ENCODE data around the gene RIN3.

Gene RIN3

GRCh38 chr14:92577321-92577742 is 63.8 kb downstream of the RIN3 start:
- DNase-seq (ENCODE audit: low read depth, low spot score), result no peak

DNA sequence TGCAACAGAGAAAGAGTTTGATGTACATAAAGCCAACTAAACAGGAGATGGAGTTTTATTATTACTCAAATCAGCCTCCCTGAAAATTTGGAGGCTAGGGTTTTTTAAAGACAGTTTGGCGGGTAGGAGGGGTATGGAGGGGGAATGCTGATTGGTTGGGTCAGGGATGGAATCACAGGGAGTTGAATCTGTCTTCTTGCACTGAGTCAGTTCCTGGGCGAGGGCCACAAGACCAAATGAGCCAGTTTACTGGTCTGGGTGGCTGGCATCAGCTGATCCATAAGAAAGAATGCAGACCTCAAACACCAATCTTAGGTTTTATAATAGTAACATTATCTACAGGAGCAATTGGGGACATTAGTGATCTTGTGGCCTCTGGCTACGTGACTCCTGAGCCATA is 64.9 kb downstream of the RIN3 start:
- DNase-seq (ENCODE audit: low read depth, low spot score), result no peak

GRCh38 chr14:92579244-92579936 is 65.8 kb downstream of the RIN3 start:
- DNase-seq (ENCODE audit: low read depth, low spot score), result no peak

DNA sequence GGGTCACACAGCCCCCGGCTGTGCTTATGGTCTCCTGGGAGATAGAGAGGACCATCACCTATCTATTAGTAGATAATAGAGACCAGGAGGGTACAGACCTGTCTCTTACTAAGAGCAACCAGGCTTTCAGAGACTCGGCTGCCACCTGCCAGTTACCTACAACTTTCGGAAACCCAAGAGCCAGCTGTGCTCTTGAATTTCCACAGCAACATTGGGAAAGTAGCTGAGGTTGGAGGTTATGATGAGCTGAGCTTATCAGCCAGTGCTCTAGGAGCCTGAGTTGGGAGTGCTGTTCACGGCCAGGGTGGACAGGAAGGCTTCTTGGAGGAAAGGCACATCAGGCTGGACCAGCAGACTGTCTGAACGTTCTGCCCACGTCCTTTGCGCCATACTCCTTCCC is 67.6 kb downstream of the RIN3 start:
- DNase-seq (ENCODE audit: low read depth, low spot score), result no peak

DNA sequence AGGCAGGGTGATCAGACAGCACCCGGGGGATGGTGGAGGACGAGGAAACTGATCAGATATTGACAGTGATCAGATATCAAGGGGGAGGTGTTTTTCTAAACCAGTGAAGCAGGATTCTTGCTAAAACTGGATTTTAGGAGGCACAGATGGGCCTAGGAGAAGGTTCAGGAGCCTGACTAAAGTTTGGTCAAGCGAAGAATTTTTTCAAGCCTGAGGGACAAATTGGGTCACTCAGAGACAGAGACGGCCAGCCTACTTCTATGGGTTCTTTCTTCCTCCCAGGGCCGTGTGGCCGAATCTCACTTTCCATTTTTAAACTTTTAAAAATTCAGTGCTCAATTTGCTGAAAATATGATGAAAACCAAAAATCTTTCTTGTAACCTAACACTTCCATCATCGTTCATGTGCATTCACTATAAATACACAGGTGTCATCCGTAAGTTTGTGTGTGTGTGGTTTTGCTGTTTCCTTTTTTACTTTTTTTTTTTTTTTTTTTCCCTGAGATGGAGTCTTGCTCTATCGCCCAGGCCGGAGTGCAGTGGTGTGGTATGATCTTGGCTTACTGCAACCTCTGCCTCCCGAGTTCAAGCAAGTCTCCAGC is 68.5 kb downstream of the RIN3 start:
- DNase-seq (ENCODE audit: low read depth, low spot score), result no peak

DNA sequence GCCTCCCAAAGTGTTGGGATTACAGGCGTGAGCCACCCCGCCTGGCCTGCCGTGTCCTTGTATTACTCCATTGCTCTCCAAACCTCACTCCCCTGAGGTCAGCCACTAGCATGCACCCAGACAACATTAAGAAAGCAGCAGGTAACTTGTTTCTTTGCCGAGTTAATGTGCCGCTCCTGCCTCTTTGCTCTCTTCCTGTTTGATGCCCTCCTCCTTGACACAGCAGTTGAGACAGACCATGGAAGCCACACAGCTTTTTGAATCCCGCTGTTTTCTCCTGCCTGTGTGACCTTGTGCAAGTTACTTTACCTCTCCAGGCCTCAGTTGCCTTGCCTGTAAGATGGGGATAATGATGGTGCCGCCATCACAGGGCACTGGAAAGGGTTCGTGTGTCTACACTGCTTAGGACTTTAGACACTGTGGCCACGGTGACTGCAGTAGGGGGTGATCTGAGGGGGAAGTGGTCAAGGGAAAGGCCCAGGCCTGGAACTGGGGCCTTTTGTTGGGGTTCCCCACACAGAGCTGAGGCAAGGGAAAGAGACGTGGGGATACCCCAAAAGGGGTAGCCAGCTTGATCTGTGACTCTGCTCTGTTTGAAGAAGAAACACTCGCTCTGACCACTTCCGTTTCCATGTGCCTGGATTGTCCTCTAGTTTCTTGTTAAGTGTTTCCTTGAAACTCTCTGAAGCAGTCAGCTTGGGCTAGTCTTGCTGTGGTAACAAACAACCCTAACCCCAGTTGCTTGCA is 69.3 kb downstream of the RIN3 start:
- DNase-seq (ENCODE audit: low read depth, low spot score), result no peak

- no peak for DNase-seq (ENCODE audit: low read depth, low spot score)
Observed at GRCh38 chr14:92584220-92584619, 70.6 kb downstream of the RIN3 start.

GRCh38 chr14:92584816-92585215 is 71.2 kb downstream of the RIN3 start:
- no peak for DNase-seq (ENCODE audit: low read depth, low spot score)

DNA sequence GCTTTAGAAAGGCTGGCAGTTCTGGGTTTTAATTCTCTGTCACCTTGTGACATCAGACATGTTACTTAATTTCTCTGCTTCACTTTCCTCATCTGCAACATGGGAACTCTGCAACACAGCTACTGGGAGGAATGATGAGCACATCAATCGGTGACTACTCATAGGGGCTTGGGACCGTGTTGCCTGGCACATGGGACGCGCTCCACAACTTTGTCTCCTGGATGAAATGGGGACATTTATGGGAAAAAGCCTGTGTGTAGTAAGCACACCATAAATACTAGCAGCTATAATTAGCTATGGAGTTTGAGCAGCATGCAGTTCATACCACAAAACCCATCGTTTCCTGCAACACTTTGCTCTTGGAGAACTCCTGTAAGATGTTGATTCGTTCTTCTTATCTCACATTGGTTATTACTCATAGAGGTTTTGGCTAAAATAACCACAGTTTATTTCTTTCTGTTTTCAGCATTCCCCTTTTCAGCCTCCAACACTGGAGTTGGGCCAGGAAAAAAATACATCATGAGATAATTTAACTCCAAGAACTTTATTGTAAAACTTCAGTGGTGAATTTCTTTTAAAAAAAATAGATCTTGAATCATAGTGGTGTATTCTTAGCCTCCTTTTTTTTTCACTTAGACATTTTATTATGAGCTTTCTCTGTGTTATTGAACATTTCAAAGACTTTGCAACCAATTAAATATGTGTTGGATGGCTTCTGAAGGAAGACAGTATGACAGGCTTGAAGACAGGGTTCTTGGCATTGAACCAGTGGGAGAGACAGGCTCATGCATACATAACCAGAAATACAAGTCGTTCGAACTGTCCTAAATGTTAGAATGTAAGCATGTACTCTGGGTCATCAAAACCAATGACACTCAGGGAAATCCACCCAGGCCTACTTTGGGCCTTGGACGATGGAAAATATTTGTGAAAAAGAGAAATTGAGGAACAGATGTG is 72.7 kb downstream of the RIN3 start:
- DNase-seq (ENCODE audit: low read depth, low spot score), result no peak

DNA sequence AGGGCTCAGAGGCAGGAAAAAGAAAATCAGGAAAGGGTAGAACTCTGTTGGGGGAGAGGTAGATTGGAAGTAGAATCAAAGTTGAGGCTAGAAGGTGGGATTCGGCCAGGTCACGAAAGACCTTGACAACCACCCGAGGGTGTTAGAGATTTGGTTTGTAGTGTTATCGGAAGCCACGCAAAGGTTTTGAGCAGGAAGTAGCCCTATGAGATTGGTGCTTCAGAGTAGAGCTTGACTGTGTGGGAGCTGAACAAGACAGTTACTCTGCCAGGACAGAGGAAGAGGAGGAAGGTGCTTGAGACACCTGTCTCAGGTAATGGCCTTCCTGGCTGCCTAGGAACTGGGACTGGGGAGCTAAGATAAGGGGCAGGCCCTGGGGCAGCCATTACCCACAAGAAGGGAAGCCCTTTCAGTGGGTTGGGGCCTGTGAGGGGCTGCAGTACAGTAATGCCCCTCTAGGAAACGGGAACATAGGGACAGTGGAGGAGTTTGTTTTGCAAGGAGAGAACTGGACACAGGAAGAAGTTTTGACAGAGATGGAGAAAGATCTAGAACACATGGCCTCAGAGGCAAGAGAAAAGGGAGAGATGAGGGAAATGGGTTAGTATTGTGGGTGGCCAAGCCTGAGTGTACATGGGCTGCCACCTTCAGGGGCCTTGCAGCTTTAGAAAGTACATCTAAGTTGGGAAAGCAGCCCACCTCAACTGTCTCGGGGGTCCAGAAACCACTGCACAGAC is 73.5 kb downstream of the RIN3 start:
- DNase-seq (ENCODE audit: low read depth, low spot score), result no peak

DNA sequence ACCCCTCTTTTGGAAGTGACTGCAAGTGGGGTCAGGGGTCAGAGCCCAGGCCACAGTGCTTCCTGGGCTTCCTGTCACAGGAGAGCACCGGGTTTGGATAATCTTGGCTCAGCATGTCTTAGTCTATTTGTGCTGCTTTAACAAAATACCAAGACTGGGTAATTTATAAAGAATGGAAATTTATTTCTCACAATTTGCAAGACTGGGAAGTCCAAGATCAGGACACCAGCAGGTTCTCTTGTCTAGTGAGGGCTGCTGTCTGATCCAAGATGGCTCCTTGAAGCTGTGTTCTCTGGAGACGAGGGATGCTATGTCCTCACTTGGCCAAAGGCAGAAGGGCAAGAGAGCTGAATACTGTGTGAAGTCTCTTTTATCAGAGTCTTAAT is 74.1 kb downstream of the RIN3 start:
- no peak for DNase-seq (ENCODE audit: low read depth, low spot score)

GRCh38 chr14:92589213-92589852 is 75.8 kb downstream of the RIN3 start:
- no peak for DNase-seq (ENCODE audit: low read depth, low spot score)

- no peak for DNase-seq (ENCODE audit: low read depth, low spot score)
Observed at GRCh38 chr14:92590176-92590575, 76.6 kb downstream of the RIN3 start.

DNA sequence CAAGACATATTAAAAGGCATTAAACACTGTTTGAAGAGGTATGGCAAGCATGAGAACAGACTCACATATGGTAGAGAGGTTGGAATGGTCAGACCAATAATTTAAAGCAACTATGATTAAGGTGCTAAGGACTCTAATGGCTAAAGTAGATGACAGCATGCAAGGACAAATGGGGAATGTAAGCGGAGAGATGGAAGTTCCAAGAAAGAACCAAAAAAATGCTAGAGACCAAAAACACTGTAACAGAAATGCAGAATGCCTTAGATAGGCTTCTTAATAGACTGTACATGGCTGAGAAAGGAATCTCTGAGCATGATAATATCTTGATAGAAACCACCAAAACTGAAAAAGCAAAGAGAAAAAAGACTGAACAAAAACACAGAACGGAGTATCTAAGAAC is 77.4 kb downstream of the RIN3 start:
- no peak for DNase-seq (ENCODE audit: low read depth, low spot score)

GRCh38 chr14:92591346-92591745 is 77.8 kb downstream of the RIN3 start:
- DNase-seq (ENCODE audit: low read depth, low spot score), result no peak

DNA sequence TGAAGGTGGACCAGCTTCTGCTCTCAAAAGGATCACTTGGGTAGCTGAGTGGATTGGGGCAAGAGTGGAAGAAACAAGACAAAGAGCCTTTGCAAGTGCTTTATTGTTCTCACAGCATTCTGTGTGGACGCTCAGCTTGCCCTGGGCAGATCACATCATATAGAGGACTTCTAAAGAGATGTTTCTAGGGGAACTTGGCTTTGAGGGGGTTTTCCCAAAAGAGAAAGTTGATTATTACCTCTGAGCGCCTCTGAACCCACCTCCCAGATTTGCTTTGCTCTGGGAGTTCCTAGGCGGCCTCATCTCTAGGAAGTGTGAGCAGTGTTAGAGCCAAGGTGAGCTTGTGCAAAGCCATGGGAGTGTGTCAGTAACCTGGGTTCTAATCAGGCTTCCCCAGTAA is 81.7 kb downstream of the RIN3 start:
- DNase-seq (ENCODE audit: low read depth, low spot score), result no peak

GRCh38 chr14:92596331-92596907 is 82.8 kb downstream of the RIN3 start:
- no peak for DNase-seq (ENCODE audit: low read depth, low spot score)

DNA sequence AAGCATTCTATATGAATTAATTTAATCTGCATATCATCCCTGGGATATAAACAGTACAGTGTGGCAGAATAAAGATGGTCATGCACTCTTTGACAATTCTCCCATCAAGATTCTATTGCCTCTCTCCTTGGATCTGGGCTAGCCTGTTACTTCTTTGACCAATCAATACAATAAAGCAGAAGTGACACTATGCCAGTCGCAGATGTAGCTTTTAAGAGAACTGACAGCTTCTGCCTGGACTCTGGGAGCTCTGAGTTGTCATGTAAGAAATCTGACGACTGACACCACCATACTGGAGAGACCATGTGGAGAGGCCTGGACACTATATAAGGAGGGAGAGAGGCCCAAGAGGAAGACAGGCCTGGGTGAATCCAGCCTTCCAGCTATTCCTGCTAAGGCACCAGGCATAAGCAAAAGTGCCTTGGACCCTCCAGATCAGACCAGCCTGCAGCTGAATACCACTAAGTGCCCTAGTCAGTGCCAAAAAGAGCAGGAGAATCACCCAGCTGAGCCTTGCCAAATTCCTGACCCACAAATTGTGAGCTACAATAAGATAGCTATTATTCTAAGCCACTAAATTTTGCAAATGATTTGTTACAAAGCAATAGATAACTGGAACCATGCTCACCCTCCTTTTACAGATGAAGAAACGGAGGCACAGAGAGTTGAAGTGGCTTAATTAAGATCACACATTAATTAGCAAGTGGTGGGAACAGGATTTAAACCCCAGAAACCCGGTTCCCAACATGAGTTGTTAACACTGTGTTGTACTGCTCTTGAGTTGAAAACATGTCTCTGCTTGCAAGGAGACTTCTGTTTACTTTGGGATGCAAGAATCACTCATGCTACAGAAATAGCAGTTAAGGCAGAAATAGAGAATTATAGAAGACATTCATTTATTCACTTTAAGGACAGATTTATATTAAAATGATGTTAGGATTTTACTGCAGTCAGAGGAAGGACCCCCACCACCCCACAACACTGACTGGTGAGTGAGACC is 84.6 kb downstream of the RIN3 start:
- no peak for DNase-seq (ENCODE audit: low read depth, low spot score)

DNA sequence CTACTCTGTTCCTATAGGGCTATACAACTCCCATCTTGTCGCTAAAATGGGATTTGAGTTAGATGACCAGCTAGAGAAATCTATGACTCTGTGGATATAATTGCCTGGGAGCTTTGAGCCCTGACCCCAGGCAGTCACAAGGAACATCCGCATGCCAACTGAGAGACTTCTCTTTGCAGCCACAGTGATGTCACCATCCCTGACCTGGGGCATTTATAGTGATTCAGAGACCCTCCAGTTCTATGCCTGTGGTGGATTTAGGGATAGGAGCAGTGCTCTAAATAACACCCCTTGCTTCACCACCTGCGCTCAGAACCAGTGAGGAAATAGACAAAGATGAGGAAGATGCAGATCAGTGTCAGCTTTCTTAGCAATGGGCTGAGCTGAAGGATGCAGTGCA is 86.2 kb downstream of the RIN3 start:
- DNase-seq (ENCODE audit: low read depth, low spot score), result no peak
